Middle frontal gyrus (tissue), 1 donor: ENCODE measurements around the gene NRG2.

Source experiments
- DNase-seq: peaks from one replicate; pipeline ENCODE4 v3.0.0-alpha.2; 2015; ENCODE audit warnings: low spot score; ENCODE audit errors: extremely low spot score

The NRG2 gene

DNA sequence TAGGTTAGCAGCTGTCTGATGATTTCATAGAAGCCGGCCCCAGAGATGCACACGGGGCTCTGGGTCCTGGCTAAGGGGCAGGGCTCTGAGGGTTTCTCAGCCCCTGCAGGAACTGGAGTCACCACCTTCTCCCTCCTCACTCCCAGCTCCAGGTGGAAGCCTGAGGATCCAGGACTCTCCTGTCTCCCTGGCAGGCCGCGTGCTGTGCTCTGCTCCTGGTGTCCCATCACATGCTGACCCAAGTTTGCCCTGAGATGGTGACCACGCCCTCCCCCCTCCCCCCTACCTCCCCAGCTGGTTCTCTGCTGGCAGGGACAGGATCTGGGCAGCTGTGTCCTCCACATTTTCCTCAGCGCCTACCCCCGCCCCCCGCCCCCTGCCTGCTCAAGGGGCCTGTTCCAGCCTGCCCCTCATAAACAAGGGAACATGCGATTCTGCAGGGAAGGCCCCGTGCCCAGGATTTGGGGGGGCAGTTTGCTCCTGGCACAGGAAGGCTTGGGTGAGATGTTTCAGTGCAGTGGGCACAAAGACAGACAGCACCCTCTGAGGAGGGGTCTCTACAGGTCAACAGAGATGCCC lies 160.0 kb downstream of the NRG2 start:
- no peak for DNase-seq

GRCh38 chr5:139882316-139882715 lies 160.8 kb downstream of the NRG2 start:
- no peak for DNase-seq

DNA sequence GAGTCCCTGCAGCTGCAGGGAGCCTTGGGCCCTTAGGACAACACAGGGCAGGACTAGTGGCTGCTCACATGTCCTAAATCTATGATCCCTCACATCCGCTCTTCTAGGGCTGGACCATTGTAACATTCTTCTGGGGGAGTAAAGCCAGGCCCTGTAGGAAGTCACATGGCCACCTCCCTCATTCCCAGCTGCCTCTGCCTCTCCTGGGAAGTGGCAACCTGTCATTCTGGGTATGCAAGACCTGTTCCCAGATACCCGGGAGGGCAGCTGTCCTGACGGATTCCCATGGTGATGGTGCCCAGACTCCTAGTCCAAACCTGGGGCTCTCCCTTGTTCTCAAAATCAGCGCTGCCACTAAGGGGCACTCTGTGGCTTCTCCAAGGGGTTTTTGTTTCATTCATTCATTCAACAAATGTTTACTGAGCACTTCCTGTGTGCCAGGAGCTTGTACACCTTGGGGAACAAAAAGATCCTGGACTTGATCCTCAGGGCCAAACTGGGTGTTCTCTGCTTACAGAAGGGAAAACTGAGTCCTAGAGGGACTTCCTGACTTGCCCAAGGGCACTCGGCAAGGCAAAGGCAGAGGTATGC lies 161.9 kb downstream of the NRG2 start:
- DNase-seq, result no peak

DNA sequence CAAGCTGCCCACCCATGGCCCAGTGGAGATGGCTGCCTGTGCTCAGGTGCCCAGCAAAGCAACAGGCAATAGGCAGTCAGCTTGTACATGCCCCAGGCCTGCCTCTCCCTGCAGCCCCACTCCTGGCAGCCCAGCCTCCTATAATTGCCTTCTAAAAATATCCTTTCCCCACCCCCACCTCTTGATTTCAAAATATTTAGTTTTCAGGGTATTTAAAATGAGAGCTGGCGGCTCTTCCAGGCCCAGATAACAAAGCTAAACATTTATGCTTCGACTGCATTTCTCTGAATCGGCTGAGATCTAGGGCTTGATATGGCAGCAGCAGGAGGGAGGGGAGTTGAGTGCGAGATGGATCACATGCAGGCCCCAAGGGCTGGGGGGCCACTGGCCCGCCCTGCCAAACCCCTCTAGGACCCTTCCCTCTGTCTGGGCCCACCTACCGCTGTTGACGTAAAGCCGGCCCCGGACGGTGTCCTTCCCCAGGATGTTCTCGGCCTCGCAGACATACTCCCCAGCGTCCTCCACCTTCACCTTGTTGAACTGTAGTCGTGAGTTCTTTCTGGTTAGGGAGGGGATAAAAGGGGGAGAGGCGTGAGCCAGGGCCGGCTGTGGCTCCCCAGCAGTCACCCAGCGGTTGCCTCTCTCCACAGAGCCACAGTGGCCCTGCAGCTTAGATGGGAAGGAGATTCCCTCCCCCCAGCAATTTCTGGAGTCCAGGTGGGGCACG lies 162.5 kb downstream of the NRG2 start:
- no peak for DNase-seq

DNA sequence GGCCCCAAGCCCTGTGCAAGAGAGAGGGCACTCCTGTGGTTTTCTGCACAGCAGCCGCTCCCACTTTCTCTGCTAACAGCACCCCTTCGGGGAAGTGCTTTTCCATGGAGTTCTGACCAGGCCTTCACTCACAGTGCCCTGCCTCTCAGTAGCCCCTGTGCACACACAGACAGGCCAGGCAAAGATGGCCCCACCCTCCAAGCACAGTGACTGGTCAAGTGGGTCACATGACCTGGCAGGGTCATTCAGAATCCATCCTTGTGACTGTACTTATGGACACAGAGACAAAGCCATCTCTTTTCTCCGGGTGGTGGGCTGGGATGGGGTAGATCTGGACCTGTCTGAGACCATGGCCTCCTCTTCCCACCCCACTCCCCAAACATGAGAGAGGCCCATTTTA lies 165.0 kb downstream of the NRG2 start:
- DNase-seq, result no peak

- DNase-seq, result no peak
These were observed 165.9 kb downstream of the NRG2 start for GRCh38 chr5:139877129-139877597.

- no peak for DNase-seq
These were observed 167.1 kb downstream of the NRG2 start for GRCh38 chr5:139875957-139876356.

- DNase-seq, result no peak
These were observed 170.0 kb downstream of the NRG2 start for GRCh38 chr5:139872851-139873794.

- DNase-seq, result no peak
These were observed 170.9 kb downstream of the NRG2 start for GRCh38 chr5:139872052-139872766.

- no peak for DNase-seq
These were observed 171.5 kb downstream of the NRG2 start for GRCh38 chr5:139871614-139872013.

- no peak for DNase-seq
These were observed 172.4 kb downstream of the NRG2 start for GRCh38 chr5:139870677-139871076.

GRCh38 chr5:139869042-139869790 lies 173.9 kb downstream of the NRG2 start:
- DNase-seq, result no peak

DNA sequence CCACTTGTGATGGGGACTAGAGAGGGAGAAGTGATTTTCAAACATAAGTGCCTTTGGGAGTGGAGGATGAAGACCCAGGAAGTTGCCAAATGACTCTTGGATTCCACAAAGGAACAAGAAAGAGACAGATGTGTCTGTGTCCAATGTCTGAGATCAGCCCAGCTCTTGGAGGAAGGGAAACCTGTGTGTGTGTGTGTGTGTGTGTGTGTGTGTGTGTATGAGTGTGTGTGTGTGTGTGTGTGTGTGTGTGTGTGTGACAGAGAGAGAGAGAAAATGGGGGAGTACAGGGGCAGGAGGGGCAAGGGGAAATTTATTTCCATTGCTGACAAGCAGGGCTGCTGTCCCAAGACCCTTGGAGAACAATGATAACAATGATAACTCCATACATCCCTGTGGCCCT lies 175.5 kb downstream of the NRG2 start:
- no peak for DNase-seq

GRCh38 chr5:139867109-139867508 lies 176.0 kb downstream of the NRG2 start:
- DNase-seq, result no peak

DNA sequence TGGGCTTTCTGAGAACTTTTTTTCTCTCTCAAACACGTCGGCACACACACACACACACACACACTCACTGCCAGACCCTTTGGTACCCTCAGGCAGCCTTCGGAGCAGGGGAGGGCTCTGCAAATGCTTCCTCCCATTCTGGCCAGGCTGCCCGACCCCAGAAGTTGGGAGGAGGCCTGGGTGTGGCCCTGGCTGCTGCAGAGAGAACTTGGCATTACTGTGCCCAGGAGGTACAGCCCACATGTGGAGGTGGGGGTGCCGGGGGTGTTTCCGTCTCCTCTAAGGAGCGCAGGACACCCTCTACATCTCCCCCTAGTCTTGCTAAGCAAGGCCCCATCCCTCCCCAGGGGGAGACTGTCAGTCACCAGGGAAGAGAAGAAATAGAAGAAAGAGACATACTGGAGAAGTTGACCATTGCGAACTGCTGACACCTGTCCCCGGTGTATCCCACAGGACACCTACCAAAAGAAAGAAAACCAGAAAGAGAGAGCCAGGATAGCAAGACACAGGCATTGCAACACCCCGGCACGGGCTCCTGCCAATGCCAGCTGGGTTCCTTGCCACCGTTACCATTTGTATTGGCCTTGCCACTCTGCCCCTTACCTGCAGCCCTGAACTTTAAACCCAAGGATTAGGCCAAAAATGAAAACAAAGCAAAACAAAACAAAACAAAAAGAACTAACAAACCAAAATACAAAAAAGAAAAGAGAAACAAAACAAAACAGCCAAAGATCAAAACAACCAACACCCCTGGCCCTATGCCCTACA lies 178.2 kb downstream of the NRG2 start:
- no peak for DNase-seq

DNA sequence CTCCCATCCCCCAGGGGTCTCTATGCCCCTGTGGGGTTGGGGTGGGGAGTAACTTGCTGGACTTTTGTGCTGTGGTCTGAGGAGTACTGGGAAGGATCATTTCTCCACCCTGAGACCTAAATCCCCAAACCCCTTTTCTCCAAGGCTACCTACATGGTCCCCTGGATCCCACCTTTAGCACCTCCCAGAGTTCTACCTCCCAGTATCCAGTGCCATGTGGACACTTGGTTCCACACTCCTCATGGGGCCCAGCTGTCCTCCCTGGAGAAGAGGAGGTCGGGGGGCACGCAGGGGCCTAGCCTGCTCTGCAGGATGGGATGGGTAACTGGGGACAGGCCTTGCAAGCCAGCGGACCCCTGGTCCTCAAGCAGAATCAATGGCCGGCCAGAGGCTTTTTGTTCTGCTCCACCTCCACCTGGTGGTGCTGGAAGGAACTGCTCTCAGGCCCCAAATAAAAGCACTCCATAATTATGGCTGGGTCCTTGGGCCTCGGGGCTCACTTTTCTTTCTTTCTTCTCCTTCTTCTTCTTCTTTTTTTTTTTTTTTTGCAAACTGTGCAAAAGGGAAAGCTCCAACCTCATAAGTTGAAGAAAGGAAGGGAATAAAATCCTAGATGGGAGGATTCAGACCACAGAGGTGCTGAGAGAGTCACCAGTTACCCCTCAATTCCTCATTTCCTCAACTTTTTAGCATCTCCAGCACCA lies 179.1 kb downstream of the NRG2 start:
- peak; percentile 62 for DNase-seq

DNA sequence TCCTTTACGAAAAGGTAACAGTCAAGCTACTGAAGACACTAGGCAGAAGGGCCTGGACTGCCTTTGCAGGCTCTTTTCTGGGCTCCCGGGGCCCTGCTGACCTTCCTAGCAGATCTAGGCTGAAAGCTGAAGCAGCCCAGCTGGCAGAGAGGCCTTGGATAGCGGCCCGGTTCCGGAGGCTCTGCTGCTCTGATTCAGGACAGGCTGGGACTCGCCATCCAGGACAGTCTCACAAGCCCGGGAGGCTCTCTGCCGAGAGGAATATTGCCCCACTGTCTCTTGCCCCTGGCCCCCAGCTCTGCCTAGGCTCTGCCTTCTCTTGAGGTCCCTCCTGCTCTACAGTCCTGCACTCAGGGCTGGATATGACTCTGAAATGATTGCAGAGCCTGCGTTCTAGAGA lies 179.7 kb downstream of the NRG2 start:
- peak; percentile 29 for DNase-seq

- DNase-seq, result no peak
These were observed 180.3 kb downstream of the NRG2 start for GRCh38 chr5:139862803-139863202.

- no peak for DNase-seq
These were observed 180.8 kb downstream of the NRG2 start for GRCh38 chr5:139862313-139862712.
